NT2/D1 (cell line): ENCODE data around the gene SPDYC.

Source experiments
- DNase-seq: peaks from one replicate; pipeline ENCODE4 v3.0.0-alpha.2; 2011; ENCODE audit warnings: low read depth, low spot score
- H3K27me3 ChIP-seq: 2 replicates; pipeline ENCODE4 v1.6.0; 2011; ENCODE audit warnings: mild to moderate bottlenecking; ENCODE audit not compliant: insufficient read length, insufficient read depth
- H3K36me3 ChIP-seq: 2 replicates; pipeline ENCODE4 v1.6.1; 2011; ENCODE audit warnings: mild to moderate bottlenecking, low read length, mixed read lengths; ENCODE audit not compliant: insufficient read depth, insufficient read length
- H3K4me1 ChIP-seq: 2 replicates; pipeline ENCODE4 v1.5.1; 2011; ENCODE audit not compliant: insufficient read depth, insufficient read length
- H3K4me3 ChIP-seq: 2 replicates; pipeline ENCODE4 v1.5.1; 2011; ENCODE audit warnings: low read depth; ENCODE audit not compliant: insufficient read length
- H3K9ac ChIP-seq: 2 replicates; pipeline ENCODE4 v1.6.0; 2011; ENCODE audit warnings: low read depth; ENCODE audit not compliant: insufficient read length
- H3K9me3 ChIP-seq: 2 replicates; pipeline ENCODE4 v1.5.1; 2011; ENCODE audit warnings: mild to moderate bottlenecking, low read length; ENCODE audit not compliant: insufficient read depth
- SUZ12 ChIP-seq: IDR thresholded peaks from 2 replicates; pipeline ENCODE4 v1.6.1; 2011; ENCODE audit not compliant: insufficient read length, insufficient read depth; ENCODE audit errors: extremely low read depth
- YY1 ChIP-seq: IDR thresholded peaks from 2 replicates; pipeline ENCODE4 v1.6.1; 2011; ENCODE audit not compliant: insufficient read length, insufficient read depth
- ZNF274 ChIP-seq: IDR thresholded peaks from 2 replicates; pipeline ENCODE4 v1.6.1; 2011; ENCODE audit warnings: mild to moderate bottlenecking, low read depth, low read length

The SPDYC gene

DNA sequence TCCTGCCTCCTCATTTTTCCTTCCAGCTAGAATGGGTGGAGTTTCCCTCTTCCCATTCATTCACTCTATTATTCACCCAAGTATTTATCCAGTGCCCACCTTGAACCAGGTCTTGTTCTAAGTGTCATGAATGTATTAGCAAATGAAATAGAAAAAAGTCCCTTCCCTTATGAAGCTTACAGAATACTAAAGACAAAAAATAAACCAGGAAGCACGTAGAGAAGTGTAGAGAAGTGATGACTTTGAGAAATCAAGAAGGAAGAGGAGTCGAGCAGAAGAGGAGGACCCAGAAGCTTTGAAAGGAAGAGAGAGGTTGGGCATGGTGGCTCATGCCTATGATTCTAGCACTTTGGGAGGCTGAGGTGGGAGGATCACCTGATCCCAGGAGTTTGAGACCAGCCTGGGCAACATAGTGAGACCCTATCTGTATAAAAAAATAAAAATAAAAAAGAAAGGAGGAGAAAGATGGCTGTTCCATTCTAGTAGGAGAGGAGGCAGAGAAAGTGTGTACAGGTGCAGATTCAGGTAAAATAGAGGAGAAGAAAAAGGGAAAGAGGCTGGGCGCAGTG lies 18.6 kb upstream of the SPDYC start:
- H3K4me3 ChIP-seq = no peak overlapping the region
- H3K27me3 ChIP-seq = no peaks in the 10 kb centered on the region
- H3K36me3 ChIP-seq = no peaks in the 10 kb centered on the region
- peaks cover 16% of the 10 kb centered on the region for H3K9me3 ChIP-seq
- no peak overlapping the region for H3K9ac ChIP-seq
- H3K4me1 ChIP-seq = peaks cover 7% of the 10 kb centered on the region
- no peak for DNase-seq
- TF ChIP-seq ZNF274 = no peak
- no peak for TF ChIP-seq YY1
- TF ChIP-seq SUZ12 = no peak

DNA sequence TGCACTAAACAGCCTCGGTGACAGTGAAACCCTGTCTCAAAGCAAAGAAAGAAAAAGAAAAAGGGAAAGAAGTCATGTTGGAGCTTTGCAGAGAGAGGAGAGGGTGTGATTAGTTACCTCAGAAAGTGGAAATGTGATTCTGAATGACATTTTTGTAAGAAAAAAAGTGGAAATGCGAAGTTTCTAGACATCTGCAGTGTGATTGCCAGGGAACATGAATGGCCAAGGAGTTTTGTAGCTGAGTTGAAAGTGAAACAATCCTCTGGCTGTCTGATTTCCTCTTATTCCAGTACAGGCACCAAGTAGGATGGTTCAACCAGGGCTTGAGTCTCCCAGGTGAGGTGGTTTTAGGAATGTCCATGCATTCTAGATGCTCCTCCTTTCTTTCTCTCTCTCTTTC lies 17.9 kb upstream of the SPDYC start:
- H3K4me3 ChIP-seq = no peak overlapping the region
- no peak for DNase-seq
- peaks cover 9% of the 10 kb centered on the region; the same call in 1 of the 2 replicates for H3K9me3 ChIP-seq
- no peaks in the 10 kb centered on the region for H3K27me3 ChIP-seq
- TF ChIP-seq YY1 (no peak), ZNF274 (no peak), SUZ12 (no peak)
- no peaks in the 10 kb centered on the region for H3K36me3 ChIP-seq
- peaks cover 7% of the 10 kb centered on the region for H3K4me1 ChIP-seq
- H3K9ac ChIP-seq = no peak overlapping the region

DNA sequence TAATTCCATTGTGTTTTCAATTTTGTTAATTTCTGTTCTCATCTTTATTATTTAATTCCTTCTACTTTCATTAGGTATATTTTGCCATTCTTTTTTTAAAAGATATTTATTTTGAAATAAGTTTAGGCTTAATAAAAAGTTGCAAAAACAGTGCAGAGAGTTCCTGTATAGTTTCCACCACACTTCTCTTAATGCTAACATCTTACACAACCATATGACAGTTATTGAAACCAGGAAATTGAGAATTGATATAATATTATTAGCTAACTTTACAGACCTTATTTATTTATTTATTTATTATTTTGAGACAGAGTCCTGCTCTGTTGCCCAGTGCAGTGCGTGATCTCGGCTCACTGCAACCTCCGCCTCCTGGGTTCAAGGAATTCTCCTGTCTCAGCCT lies 13.8 kb upstream of the SPDYC start:
- no peak overlapping the region for H3K4me3 ChIP-seq
- no peaks in the 10 kb centered on the region for H3K9me3 ChIP-seq
- no peaks in the 10 kb centered on the region for H3K4me1 ChIP-seq
- TF ChIP-seq ZNF274 = no peak
- no peak for TF ChIP-seq SUZ12
- no peak for TF ChIP-seq YY1
- DNase-seq = no peak
- no peaks in the 10 kb centered on the region for H3K27me3 ChIP-seq
- no peak overlapping the region for H3K9ac ChIP-seq
- H3K36me3 ChIP-seq = no peaks in the 10 kb centered on the region

DNA sequence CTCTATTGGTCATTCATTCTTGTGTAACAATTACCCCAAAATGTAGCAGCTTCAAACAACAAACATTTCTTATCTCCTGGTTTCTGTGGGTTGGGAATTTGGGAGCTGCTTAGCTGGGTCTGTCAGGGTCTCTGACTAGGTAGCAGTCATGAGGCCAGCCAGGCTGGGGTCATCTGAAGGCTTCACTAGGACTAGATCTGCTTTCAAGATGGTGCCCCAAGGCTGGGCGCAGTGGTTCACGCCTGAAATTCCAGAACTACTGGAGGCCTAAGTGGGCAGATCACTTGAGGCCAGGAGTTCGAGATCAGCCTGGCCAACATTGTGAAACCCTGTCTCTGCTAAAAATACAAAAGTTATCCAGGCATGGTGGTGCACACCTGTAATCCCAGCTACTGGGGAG lies 13.1 kb upstream of the SPDYC start:
- Histone ChIP-seq H3K9me3 (no peaks in the 10 kb centered on the region), H3K27me3 (no peaks in the 10 kb centered on the region), H3K4me1 (no peaks in the 10 kb centered on the region), H3K4me3 (no peak overlapping the region), H3K36me3 (no peaks in the 10 kb centered on the region), H3K9ac (no peak overlapping the region)
- no peak for TF ChIP-seq SUZ12
- no peak for TF ChIP-seq YY1
- no peak for TF ChIP-seq ZNF274
- DNase-seq = no peak

DNA sequence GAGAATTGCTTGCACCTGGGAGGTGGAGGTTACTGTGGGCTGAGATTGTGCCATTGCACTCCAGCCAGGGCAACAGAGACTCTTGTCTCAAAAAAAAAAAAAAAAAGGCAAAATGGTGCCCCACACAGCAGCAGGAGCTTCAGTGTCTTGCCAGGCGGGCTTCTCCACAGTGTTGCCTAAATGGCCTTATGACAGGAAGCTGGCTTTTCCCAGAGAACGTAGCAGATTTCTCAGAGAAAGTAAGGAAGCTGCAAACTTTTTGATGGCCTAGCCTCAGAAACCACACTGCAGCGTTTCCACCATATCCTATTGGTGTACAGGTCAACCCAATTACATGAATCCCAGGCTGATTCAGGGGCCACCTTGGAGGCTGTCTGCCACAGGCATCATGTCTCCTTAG lies 12.7 kb upstream of the SPDYC start:
- DNase-seq = no peak
- Histone ChIP-seq H3K4me3 (no peak overlapping the region), H3K9me3 (no peaks in the 10 kb centered on the region), H3K4me1 (no peaks in the 10 kb centered on the region), H3K27me3 (no peaks in the 10 kb centered on the region), H3K36me3 (no peaks in the 10 kb centered on the region), H3K9ac (no peak overlapping the region)
- TF ChIP-seq SUZ12 (no peak), ZNF274 (no peak), YY1 (no peak)

DNA sequence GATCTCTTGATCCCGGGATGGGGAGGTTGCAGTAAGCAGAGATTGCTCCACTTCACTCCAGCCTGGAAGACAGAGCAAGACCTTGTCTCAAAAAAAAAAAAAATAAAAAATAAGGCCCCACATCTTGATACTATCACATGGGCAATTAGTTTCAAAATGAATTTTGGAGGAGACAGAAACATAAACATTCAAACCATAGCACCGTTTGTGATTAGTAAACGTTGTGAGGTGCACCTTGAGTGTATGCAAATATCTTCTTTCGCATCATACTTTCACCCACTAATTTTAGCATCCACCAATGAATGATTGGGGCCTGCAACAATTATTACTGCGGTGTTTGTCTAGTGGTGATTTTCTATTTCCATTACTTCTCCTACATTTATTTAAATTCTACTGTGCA lies 11.0 kb upstream of the SPDYC start:
- Histone ChIP-seq H3K27me3 (no peaks in the 10 kb centered on the region), H3K9ac (no peak overlapping the region), H3K36me3 (no peaks in the 10 kb centered on the region), H3K4me3 (no peak overlapping the region), H3K9me3 (no peaks in the 10 kb centered on the region), H3K4me1 (no peaks in the 10 kb centered on the region)
- no peak for DNase-seq
- TF ChIP-seq SUZ12 = no peak
- no peak for TF ChIP-seq YY1
- no peak for TF ChIP-seq ZNF274

DNA sequence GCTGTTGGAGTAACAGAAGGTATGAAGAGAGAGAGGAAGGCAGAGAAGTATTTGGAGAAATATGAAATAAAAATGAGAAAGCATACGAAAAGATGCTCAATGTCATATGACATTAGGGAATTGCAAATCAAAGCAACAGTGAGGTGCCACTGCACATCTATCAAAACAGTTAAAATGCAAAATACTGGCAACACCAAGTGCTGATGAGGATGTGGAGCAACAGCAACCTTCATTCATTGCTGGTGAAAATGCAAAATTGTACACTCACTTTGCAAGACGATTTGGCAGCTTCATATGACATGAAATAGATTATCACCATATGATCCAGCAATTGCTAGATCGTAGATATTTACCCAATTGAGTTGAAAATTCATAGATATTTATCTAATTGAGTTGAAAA lies 9.4 kb upstream of the SPDYC start:
- H3K4me1 ChIP-seq = no peaks in the 10 kb centered on the region
- DNase-seq = no peak
- H3K27me3 ChIP-seq = no peaks in the 10 kb centered on the region
- H3K4me3 ChIP-seq = no peak overlapping the region
- TF ChIP-seq ZNF274 (no peak), SUZ12 (no peak), YY1 (no peak)
- no peaks in the 10 kb centered on the region for H3K36me3 ChIP-seq
- H3K9me3 ChIP-seq = no peaks in the 10 kb centered on the region
- H3K9ac ChIP-seq = no peak overlapping the region

DNA sequence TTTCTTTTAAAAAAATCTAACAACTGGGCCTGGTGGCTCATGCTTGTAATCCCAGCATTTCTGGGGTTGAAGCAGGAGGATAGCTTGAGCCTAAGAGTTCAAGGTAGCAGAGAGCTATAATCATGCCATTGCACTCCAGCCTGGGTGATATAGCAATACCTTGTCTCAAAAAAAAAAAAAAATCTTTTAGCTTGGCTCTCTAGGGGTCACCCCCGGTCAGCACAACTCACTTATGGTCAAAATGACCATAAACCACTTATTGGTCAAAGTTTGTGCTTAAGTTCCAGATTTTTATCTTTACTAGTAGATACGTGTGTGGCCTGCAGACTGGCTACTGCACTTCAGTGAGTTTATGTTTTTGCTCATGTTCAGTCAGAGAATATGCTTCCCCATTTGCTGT lies 6.3 kb upstream of the SPDYC start:
- Histone ChIP-seq H3K9ac (no peak overlapping the region), H3K4me3 (no peak overlapping the region), H3K9me3 (no peaks in the 10 kb centered on the region), H3K4me1 (no peaks in the 10 kb centered on the region), H3K36me3 (no peaks in the 10 kb centered on the region), H3K27me3 (no peaks in the 10 kb centered on the region)
- no peak for DNase-seq
- TF ChIP-seq SUZ12 = no peak
- no peak for TF ChIP-seq ZNF274
- no peak for TF ChIP-seq YY1
